G401 (cell line): ENCODE measurements around the gene LRFN2. TPM values are rescaled to one million over a fixed set of nuclear protein-coding genes. Genes with fewer than 3 reads are reported as not detected.

ENCODE experiments used
- DNase-seq: peaks from one replicate; pipeline ENCODE4 v3.0.0-alpha.2; 2015; ENCODE audit warnings: low spot score
- in situ Hi-C: cut with HindIII; loops from 2 replicates; pipeline ENCODE4 v1.10.0; 2016; ENCODE audit warnings: low sequenced_read_pairs, mixed read lengths
- total RNA-seq: library from RNA; depleted of rRNA; stranded (reverse); fragments of >200 nt; shearing (Covaris generic); gene quantifications from 2 replicates; pipeline ENCODE4 v1.2.3, GENCODE V29; 2014; rRNA removed

The LRFN2 gene
- total RNA-seq, result not detected in 2 replicates

DNA sequence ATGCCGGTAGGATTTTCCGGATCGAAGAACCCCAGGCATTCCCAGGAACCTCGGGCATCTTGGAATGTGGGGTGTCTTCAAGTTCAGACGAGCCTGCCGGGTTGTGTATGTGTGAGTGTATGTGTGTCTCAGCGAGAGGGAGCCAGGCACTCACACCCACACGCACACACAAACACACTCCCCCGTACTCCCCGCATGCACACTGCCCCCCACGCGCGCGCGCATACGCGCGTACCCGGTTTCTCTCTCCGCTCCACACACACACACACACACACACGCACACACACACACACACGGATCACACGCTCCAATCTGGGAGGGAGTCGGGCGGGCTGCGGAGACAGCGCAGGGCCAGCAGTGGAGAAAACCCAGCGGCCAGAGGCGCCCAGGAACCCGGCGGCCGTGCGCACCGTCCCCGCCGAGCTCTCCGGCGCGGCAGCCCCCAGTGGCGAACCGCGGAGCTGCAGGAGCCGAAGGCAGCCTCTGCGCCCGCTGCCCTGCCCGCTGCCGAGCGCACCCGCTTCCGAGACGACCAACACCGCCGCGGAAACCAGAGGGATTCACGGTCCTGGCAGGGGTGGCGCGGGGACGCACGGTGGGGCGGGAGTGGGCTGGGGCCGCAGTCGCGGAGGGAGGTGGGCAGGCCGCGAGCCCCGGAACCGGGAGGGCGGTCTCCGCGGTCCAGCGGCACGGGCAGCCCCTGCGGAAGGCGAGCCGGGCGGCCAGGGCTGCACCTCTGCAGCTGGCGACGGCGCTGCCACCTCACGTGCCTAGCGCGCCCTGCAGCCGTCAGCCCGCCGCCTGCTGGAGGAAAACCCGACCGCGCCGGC, at the start of gene LRFN2:
LRFN2 (minus strand) TSS at position 125 of the 830 bp plus-strand sequence.
- in situ Hi-C loops, result no loop called here
- peak; percentile 72 for DNase-seq

DNA sequence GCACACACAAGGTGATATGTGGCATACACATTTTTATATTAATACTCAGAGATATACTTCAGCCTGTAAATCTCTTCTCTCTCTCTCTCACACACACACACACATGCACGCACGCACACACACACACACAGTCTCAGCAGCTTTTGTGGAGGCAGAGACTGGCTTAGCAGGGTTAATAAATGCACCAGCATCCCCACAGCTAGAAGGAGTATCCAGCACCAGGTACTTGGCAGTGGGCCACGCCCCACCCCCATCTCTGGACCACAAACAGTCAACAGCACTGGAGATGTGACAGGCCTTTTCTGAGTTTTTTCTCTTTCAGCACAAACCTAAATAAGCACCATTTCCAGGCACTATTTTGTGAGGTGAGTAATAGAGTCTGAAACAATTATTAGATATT, 47.3 kb upstream of the LRFN2 start:
- no peak for DNase-seq
- in situ Hi-C loops, result no loop called here

DNA sequence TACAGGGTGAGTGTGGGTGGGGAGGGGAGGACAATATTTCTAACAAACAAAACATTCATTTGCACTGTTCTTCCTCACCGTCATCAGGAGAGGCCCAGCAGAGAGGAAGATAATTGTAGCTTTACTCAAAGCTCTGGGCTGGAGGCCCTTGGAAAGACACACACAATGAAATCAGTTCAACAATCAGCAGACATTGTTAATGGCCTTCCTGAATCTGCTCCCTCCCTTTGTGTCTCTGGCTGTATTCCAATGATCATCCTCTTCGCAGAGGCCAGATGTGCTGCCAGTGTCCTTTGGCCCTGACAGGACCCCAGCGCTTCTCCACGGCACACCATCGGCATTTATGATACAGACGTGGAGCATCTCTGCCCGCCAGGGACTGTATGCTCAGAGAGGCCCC, 44.6 kb upstream of the LRFN2 start:
- in situ Hi-C loops, result no loop called here
- DNase-seq, result no peak

DNA sequence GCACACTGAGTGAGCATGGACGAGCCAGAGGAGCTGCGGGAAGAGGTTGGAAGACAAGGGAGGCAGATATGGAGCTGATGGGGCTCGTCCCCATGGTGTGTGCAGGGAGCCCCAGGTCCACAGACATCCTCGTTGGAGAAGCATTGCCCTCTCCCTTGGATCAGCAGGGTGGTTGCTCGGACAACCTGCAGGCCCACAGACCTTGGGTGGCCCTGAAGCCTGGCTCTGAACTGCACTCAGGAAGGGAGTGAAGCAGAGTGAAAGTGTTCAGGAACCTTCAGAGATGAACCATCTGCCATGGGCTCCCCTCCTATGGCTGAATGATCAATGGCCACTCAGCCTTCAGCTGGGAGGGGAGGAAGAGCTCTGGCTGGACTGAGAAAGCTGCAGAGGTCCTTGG, 43.3 kb upstream of the LRFN2 start:
- in situ Hi-C loops, result no loop called here

DNA sequence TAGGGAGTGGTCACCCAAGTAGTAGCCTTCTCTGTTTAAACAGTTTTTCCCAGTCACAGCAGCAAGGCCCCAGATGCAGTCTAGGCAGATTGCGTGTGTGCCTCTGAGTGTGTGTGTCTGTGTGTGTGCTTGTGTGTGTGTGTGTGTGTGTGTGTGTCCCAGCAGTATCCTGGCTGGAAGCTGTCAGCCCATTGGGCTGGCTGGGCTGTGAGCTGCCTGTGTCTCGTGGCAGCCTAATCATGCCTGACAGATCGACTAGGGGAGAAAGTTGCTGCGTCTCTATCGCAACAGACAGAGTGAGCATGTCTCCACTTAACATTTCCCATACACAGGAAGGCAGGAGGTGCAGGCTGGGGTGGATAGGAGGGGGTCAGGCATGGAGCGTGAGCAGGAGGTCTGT, 42.9 kb upstream of the LRFN2 start:
- in situ Hi-C loops, result no loop called here
- DNase-seq, result no peak

More for the DNA sequence above, 43.3 kb upstream of the LRFN2 start:
- DNase-seq, result no peak

DNA sequence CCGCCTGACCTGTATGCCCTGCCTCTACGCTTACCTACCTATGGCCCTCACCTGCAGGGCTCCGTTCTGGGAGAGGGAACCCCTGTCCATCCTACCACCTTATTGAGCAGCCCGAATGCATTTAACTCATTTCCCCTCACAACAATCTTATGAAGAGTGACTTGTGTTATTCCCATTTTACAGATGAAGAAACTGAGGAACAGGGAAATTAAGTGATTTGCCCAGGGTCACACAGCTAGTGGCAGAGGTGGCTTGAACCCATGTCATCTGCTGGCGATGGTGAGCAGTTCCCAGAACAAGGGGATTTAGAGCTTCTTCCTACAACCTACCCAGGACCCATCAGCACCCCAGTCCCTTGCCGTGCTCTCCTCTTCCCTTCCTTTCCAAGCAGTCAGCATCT, 42.3 kb upstream of the LRFN2 start:
- in situ Hi-C loops, result no loop called here
- DNase-seq, result no peak

DNA sequence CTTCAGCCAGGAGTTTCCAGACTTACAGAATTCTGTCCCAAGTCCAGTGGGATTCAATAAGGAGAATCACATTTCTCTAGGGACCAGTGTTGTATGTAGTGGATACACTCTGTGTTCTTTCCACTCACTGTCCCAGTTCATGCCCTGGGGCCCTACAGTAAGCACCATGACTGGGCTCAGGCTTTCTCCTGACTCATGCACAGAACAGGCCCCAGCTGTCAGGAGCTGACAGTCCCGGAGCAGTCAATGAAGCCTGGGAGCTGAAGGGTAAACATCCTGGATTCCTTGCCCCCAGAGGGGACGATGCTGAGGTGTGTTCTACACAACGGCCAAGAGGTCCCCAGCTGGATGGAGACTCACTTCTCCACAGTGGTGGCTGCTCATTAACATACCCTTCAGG, 40.2 kb upstream of the LRFN2 start:
- in situ Hi-C loops, result no loop called here
- DNase-seq, result no peak

DNA sequence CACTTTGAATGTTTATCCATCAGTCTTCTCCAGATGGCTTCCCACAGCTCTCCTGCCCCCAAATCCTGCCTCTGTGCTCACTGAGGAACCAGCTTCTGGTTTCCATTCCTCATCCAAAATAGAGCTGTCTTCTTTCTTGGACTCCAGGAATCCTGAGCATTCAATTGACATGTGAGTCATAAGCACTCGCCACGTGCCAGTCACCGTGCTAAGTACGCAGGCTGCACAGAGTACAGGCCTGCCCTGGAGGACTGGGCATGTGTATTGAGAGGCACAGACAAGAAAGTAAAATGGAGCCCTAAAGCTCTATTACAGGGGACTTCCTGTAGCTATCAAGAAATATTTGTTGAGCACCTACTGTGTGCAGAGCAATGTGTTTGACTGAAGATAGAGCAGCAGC, 39.7 kb upstream of the LRFN2 start:
- in situ Hi-C loops, result no loop called here
- DNase-seq, result no peak

DNA sequence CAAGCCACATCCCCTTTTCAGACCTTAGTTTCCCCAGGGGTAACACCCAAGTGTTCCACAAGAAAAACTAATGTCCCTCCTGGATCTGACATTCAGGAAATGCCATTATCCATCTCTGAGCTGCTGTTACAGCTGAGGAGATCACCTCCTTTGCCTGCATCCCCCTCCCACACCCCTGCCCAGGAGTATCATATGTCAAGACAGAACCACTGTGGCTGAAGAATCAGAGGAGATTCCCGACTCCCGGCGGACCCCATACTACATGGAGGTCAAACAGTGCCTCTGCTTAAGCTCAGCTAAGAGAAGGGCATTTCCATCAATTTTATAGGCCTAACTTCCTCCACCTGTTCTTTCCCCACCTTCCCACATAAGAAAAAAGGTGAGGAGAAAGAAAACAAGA, 36.8 kb upstream of the LRFN2 start:
- DNase-seq, result no peak
- in situ Hi-C loops, result no loop called here

DNA sequence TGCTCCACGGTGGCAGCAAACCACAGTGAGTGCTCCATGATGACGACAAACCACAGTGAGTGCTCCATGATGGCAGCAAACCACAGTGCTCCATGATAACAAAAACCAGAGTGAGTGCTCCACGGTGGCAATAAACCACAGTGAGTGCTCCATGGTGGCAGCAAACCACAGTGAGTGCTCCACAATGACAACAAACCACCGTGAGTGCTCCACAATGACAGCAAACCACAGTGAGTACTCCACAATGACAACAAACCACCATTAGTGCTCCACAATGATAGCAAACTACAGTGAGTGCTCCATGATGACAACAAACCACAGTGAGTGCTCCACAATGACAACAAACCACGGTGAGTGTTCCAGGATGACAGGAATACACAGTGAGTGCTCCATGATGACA, 36.0 kb upstream of the LRFN2 start:
- DNase-seq, result no peak
- in situ Hi-C loops, result no loop called here

DNA sequence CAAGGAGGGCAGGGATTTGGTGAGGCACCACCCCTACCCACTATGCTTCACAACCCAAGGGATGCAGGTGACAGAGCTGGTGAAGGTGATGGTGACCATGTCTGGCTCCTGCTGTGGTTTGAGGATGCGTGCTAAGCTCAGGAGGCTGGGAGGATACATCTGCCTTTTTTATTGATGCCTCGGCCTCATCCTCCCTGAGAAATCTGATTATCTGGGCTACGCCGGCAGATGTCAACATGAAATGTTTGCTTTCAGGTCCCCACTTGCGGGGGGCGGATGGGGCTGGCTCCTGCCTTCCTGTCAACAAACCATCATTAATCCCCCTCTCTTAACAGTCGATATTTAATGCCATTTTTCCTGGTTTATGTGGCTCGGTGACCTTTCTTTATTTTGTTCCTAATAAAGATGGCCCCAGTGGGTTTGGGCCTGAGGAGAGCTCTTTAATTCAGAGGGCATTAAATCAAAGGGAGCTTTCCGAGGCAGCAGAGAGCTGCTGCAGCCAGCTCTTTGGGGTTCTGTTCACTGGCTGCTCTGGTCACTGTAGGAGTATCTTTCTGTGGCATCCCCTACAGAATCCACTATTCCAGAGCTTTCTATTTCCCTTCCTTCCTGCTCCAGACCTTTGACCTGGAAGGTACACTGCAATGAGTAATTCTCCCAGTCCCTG, 33.5 kb upstream of the LRFN2 start:
- no peak for DNase-seq
- in situ Hi-C loops, result no loop called here

DNA sequence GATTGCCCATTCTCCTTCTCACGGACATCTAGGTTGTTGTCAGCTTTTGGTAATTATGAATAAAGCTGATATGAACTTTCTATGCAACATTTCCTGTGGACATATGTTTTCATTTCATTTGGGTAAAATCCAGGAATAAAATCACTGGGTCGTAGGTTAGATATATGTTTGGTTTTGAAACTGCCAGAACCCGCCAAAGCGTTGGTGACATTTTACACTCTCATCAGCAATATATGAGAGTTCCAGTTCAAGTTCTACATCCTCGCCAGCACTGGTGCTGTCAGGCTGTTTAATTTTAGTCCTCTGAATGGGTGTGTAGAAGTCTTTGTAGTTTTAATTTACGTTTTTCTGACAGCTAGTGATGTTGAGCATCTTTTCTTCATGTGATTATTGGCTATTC, 27.5 kb upstream of the LRFN2 start:
- no peak for DNase-seq
- in situ Hi-C loops, result no loop called here

DNA sequence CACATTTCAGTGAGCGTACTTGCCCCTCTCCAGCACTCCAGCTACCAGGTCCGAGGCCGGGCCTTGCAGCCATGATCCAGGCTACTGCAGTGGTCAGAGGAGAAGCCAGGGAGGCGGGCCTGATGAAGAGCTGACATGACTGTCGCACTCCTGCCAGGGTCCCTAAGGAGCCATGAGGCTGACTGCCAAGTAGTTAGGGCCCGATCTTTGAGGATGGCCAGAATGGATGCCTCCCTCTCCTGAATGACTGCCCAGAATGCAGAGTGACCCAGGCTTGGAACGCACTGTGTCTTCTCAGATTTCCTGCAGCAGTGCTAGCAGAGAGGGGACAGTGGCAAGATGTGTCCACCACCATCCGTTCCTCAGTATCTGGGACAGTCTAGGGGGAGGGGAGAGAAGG, 24.7 kb upstream of the LRFN2 start:
- in situ Hi-C loops, result no loop called here
- DNase-seq, result peak; percentile 3

DNA sequence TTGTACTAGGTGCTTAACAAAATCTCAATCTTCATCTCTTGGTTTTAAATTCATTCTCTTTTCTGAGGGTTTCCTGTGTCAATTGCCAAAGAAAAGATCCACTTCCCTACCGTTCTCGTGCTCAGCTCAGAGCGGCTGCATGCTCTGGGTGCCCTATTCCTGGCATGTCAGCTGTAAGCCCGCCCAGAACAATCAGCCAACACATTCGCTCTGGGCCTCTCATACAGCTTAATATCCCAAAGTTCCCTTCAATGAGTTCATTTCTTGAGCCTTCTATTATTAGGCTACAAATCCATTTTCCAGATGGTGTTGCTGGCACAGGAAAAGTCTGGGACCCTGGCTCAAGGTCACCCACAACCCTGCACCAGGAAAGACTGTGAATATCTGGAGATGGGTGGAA, 24.3 kb upstream of the LRFN2 start:
- DNase-seq, result no peak

DNA sequence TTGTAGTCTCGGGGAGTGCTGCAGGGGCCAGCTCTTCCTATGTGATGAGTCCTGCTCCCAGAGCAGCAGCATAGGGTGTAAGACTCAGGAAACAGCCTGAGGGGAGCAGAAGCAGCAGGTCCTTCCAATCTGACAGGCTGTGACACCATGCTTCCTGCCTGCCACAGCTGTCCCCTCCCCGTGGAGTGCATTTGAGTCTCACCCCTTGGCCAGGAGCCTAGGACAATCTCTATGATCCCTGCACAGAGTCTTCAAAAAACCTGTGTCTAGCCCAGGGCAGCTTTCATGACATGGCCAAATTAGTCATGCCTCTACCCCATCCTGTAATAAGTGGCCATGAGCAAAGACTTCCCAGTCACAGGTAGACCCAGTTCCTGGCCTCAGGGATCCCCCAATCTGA, 23.1 kb upstream of the LRFN2 start:
- DNase-seq, result no peak
- in situ Hi-C loops, result no loop called here

More for the DNA sequence above, 24.3 kb upstream of the LRFN2 start:
- in situ Hi-C loops, result no loop called here

DNA sequence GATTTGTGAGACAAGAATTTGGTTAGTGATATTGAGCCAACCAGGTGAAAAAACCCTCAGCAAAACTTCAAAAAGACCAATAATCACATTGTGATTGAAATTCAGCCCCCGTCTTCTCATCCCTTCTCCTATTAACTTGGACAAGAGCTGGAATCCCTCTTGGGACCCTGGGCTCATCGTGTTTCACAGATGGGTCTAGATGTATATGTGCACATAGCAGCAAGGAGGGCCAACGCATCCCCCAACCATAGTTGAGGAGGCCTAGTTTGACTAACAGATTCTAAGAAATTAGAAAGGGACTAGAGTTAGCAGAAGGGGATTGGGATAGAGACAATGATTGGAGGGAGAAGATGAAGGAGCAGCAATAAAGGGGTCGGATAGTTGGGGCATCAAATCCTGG, 19.8 kb upstream of the LRFN2 start:
- in situ Hi-C loops, result no loop called here
- no peak for DNase-seq

DNA sequence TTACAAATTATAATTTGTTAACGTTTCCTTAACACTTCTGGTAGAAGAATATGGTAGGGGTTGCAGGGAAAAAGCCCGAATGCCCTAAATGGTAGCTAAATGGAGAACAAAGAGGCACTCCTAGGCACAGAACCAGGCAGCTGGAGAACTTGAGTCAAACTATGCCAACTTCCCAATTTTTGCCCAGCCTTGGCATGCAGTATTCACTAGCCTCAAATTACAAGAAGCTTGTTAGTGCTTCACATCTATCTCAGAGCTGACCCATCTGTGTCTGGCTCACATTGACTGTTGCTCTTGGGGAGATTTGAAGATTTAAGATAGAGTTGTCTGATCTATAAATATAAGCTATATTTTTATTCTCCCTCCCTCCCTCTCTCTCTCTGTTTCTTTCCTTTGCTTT, 19.4 kb upstream of the LRFN2 start:
- no peak for DNase-seq
- in situ Hi-C loops, result no loop called here

DNA sequence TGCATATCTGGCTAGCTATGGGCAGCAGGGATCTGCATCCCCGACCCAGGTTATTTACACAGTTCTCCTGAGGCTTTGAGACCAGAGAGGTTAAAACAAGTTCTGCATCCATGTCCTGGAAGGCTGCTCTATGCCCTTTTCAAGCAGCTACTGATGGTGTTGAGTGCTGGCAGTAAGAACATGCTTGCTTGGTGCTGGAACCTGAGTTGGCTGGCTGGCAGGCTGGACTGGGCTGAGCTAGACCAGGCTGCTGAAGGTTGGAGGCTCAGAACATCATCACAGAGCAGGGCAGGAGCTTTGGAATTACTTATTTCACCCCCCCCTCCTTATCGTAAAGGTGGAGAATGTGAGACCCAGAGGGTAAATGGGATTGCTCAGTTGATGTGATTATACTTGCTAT, 16.9 kb upstream of the LRFN2 start:
- no peak for DNase-seq
- in situ Hi-C loops, result no loop called here

DNA sequence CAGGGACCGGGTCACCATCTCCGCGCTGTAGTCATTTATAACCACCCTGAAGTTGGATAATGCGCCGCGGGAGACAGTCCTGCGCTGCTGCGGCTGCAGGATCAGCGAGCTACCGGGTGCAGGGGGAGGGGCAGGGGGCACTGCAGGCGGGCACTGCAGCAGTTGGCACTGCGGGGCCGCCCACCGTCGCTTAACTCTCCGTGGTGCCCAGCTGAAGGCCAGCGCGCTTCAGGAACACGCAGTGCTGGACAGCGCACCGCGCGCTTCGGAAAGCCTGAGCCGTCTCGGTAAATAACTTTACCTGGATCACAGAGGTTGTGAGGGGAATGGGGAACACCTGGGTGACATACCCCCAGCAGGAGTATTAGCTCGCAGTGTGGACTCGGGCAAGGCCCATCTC, 12.4 kb upstream of the LRFN2 start:
- no peak for DNase-seq
- in situ Hi-C loops, result no loop called here

DNA sequence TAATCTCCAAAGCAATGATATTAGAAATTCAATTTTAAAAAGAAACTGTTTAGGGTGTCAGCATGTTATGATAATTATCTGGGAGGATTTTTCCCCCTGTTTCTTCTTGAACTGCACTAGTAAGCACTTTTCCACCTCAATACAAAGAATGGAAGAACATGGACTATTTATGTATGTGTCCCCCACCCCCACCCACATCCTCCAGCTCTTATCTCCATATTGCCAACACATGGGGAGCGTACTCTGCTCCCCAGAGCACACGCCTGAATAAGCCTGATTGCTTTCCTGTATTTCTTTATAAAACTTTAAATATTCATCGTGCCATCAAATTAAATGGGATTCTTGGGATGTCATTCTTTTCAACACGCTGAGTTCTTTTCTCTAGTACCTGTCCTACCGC, 11.4 kb upstream of the LRFN2 start:
- no peak for DNase-seq
- in situ Hi-C loops, result no loop called here

DNA sequence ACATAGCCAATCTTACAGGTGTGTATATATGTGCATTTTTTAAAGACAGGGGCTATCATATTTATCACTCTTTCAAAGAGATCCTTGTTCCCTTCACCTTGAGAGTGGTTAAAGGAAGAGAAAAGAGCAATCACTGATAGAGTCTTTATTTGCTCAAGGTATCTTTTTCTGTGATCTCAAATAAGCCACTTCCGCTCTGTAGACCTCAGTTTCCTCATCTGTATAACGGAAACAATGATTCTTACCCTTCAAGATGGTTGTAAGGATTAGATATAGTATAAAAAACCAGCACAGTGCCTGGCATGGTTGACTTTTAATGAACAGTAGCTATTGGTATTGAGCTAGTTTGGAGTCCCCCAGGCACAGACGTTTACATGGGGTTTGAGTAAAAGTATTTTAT, 10.1 kb upstream of the LRFN2 start:
- no peak for DNase-seq
- in situ Hi-C loops, result no loop called here
